SK-N-MC (cell line): ENCODE results near the gene G6PC1.
"Not testable (repeated sequence)": the region's sequence is repeated elsewhere in the genome, so short reads cannot be mapped to it uniquely, and the experiment has no call there.

Source experiments
- EZH2 ChIP-seq: fragments of 200-600 bp; sonication (generic); IDR thresholded peaks from one replicate; pipeline ENCODE4 v1.6.1; 2017; ENCODE audit warnings: antibody characterized with exemption
- POLR2AphosphoS5 ChIP-seq: IDR thresholded peaks from 2 replicates; pipeline ENCODE4 v1.6.1; 2012; ENCODE audit warnings: mild to moderate bottlenecking, low read depth, low read length, borderline replicate concordance

GRCh38 chr17:42856093-42856492, 44.5 kb upstream of the G6PC1 start:
- TF ChIP-seq POLR2AphosphoS5, EZH2: not testable (repeated sequence)
